ENCODE results near the gene TLR10.
"Not testable (repeated sequence)": the region's sequence is repeated elsewhere in the genome, so short reads cannot be mapped to it uniquely, and the experiment has no call there.

Gene TLR10

GRCh38 chr4:38802561-38803355 is 20.0 kb upstream of the TLR10 start:
- DNase-seq, result no peak

- DNase-seq, result no peak
Observed at GRCh38 chr4:38800961-38801450, 18.2 kb upstream of the TLR10 start.

DNA sequence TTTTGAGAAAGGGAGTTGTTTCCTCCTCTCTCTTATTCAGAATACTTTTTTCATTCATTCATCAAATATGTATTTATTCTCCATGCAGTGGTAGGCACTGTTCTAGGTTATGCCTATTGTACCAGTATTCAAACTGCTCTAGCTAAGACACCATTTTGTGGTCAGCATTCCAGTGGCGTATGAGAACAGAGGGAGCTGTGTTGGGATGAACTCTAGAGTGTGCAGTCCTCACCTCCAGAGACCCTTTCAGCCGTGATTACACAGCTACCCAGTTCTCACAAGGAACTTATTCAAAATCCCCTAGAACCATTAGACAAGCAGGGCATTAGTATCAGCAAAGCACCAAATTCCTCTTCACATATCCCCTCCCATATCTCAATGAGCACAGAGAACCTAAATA is 17.6 kb upstream of the TLR10 start:
- no peak for DNase-seq

GRCh38 chr4:38795087-38795486 is 12.3 kb upstream of the TLR10 start:
- DNase-seq, result no peak

DNA sequence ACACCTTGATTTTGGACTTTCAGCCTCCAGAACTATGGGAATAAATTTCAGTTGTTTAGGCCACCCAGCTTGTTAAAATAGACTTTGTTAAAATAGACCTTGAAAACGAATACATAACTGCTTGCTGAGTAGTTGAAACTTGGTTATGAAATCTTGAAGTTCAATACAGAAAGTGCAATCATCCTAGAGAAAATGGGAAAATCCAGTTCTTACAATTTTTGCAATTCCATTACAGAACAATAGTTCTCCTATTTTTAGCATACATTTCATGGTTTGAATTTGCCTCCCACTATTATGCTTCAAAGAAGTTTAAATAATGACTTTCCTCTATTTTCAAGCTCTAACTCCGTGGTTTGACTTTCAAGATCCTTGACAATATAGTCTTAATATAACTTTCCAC is 11.3 kb upstream of the TLR10 start:
- no peak for DNase-seq

DNA sequence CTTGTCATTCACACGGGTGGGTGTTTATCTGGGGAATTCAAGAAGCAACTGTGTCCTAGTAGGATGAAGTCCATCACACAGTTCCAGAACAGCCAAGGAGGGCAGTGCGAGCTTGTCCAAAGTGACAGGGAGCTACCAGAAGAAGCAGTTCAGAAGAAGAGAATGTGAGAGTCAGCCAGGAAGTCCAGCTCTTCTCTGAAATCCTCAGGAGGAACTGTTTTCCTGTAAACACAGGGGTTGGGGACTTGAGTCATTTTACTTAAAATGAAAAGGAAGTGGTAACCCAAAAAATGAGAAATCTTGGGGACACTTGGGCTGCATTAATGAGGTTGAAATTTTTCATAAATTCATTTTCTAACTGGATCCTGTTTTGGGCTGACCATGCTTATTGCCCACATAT is 8.2 kb upstream of the TLR10 start:
- no peak for DNase-seq

GRCh38 chr4:38788317-38788716 is 5.5 kb upstream of the TLR10 start:
- DNase-seq, result no peak

GRCh38 chr4:38787693-38788092 is 4.9 kb upstream of the TLR10 start:
- no peak for DNase-seq

DNA sequence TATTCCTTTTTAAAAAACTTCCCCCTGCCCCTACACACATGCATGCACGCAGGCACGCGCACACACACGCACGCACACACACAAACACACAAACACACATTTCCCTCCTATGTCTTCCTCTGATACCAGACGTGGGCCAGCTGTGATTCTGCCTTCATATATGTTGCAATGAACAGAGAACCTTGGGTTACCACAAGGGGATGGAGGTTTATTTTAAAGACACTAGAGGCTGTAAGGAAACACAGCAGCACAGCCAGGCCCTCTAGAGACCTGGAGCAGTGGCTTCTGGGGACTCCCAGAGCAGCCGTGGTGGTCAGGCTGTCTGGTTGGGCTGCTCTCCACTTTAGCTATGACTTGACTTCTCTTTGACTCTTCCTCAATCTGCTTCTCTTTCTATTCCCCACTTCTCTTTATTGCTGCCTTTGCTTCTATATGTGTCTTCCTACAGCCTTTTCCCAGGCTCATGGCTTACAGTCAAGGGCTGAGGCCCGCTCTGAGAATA is 3.2 kb upstream of the TLR10 start:
- DNase-seq, result no peak

DNA sequence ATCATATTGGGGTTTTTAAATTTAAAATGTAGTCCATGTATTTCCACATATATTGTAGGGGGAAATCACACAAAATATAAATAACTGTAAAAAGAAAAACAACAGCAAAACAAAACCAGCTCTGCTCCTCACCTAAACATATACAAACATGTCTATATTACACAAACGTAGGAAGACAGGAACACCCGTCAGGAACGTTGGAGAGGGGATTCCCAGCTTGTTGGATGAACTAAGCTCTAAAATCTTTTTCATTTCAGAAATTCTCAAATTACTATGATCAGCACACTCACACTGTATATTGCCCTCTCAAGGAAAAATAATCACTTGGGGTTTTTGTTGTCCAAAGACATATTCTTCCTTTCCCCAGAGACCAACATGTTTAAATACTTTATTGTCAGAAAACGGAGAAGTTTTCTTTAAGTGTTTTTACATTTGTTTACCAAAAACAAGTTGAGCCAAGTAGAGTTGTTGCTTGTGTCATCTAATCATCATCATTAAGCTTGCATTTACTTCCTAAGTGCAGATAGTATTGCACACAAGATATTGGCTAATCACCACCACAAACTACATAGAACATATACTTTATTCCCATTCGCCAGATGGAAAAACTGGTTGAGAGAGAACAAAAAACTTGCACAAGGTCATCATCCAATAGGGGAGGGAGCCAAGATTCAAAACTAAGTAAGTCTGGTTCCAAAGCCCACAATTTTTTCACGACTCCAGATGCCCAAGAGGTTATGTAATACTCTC is 2.4 kb upstream of the TLR10 start:
- no peak for DNase-seq

DNA sequence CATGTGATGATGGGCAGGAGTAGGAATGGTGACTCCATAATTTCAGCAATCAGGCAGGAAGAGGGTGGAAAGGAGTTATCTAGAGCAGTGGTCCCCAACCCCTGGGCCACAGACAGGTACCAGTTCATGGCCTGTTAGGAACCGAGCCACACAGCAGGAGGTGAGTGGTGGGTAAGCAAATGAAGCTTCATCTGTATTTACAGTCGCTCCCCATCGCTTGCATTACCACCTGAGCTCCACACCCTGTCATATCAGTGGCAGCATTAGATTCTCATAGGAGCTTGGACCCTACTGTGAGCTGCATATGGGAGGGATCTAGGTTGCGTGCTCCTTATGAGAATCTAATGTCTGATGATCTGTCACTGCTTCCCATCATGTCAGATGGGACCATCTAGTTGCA is 1.4 kb upstream of the TLR10 start:
- DNase-seq, result no peak

DNA sequence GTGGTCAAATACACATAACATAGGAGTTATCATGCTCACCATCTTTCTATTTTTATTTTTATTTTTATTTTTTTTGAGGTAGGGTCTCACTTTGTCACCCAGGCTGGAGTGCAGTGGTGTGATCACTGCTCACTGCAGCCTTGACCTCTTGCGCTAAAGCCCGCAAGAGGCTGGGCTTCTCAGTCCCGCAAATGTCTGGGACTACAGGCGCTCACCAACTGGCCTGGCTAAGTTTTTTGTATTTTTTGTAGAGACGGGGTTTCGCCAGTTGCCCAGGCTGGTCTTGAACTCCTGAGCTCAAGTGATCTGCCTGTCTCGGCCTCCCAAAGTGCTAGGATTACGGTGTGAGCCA is 295 bp upstream of the TLR10 start:
- DNase-seq, result no peak

DNA sequence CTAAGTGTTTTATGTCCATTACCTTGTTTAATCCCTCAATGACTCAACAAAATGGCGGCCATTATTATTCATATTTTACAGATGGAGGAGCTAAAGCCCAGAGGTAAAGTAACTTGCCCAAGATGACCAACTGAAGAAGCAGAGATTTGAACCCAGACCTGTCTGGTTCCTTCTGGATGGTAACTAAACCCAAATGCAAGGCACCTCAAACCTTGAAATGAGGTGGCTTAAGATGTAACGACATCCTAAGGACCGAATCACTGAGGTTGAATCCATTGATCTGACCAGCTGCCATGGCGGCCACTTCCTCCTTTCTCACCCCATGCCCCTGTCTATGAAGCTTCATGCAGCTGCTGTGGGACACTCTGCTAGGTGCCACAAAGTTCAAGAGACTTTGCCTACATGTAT is 932 bp downstream of the TLR10 start:
- no peak for DNase-seq

- DNase-seq, result no peak
Observed at GRCh38 chr4:38780833-38781484, 1.8 kb downstream of the TLR10 start.

GRCh38 chr4:38779790-38780189 is 3.0 kb downstream of the TLR10 start:
- no peak for DNase-seq

- not testable (repeated sequence) for DNase-seq
Observed at GRCh38 chr4:38777925-38778324, 4.9 kb downstream of the TLR10 start.

DNA sequence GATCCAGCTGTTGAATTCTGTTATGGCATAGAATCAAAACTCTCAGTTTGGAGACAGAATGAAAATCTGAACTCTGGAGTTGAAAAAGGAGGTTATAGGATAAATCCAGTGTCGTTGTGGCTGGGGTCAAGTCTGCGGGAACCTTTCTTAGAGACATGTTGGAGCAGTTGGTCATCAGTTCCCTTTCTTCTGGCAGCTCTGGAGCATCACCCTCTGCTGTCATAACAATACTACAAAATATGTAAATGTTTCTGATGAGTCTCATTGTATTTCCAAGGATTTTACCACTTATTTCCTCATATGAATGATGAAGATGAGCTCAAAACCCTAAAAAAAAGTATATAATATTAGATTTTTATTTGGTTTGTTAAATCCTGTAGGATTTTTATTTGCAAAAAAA is 7.5 kb downstream of the TLR10 start:
- no peak for DNase-seq

GRCh38 chr4:38774181-38774955 is 8.4 kb downstream of the TLR10 start:
- DNase-seq, result no peak

DNA sequence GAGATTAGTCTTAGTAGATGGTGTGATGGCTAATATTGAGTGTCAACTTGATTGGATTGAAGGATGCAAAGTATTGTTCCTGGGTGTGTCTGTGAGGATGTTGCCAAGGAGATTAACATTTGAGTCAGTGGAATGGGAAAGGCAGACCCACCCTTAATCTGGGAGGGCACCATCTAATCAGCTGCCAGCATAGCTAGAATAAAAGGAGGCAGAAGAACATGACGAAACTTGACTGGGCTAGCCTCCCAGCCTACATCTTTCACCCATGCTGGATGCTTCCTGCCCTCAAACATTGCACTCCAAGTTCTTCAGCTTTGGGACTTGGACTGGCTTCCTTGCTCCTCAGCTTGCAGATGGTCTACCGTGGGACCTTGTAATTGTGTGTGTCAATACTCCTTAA is 12.5 kb downstream of the TLR10 start:
- not testable (repeated sequence) for DNase-seq

GRCh38 chr4:38769857-38770256 is 12.9 kb downstream of the TLR10 start:
- DNase-seq, result no peak

DNA sequence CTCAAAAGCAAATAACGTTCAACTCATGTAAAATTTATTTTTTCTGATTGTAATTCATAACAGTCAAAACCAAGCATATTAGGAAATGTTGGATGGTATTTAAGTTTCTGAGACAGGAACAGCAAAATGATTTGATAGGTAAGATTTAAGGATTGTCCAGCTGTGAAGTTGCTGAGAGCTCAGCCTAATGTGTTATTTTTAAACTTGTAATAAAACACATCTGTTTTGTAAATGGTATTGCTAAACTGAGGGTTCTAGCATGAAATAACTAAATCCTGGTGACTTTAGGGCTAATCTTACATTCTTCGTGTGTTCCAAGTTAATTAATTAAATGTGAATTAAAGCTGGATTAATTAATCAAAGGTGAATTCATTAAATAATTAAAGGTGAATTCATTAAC is 13.3 kb downstream of the TLR10 start:
- DNase-seq, result no peak

DNA sequence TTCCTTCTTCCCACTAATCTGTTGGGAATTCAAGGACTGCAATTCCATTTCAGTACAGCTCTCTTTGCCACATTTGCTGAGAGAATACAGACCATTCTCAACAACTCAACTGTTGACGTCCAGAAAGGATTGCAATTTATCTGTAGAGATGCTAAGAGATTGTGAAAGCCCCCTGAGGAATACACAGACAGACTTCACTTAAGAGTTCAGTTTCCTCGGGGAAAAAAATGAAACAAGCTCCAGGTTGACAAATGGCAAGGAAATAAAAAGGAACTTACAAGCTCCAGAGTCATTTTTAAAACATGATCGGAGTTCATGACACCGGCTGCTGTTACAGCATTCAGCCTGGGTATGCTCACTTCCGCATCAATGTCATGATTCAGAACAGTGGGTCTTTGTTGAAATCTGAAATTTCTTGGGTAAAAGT is 13.8 kb downstream of the TLR10 start:
- DNase-seq, result no peak

- DNase-seq, result not testable (repeated sequence)
Observed at GRCh38 chr4:38766940-38767339, 15.8 kb downstream of the TLR10 start.
